Endothelial cell of umbilical vein (primary cell): ENCODE results near the gene C12orf60. TPM values are rescaled to one million over a fixed set of nuclear protein-coding genes. Genes with fewer than 3 reads are reported as not detected.

Experiments used
- BruUV-seq: library from RNA; stranded (reverse); fragments of 400-500 nt; replicated peaks from 2 replicates; lab custom pipeline; 2021; lab: Mats Ljungman, UMichigan
- CTCF ChIA-PET: fragments of 300-600, 350-600 bp; sonication (Branson Sonifier 250); formaldehyde crosslinking; loops from one replicate; lab custom pipeline; 2021; ENCODE audit warnings: antibody characterized with exemption, inconsistent platforms; lab: Charles Lee
- POLR2A ChIA-PET: fragments of 300-600, 350-600 bp; sonication (Branson Sonifier 250); formaldehyde crosslinking; loops from one replicate; lab custom pipeline; 2021; ENCODE audit warnings: antibody characterized with exemption, inconsistent platforms; lab: Charles Lee
- DNase-seq: peaks from one replicate; pipeline ENCODE4 v3.0.0-alpha.2; 2011; ENCODE audit warnings: low read depth, low spot score
- FAIRE-seq: peaks from 2 replicates; lab custom pipeline; 2011; peaks lifted over from hg19 to GRCh38; lab: Jason Lieb, UNC
- H2AFZ ChIP-seq: 2 replicates; pipeline ENCODE4 v1.6.0; 2012; ENCODE audit warnings: low read depth, low read length, control low read depth, inconsistent platforms
- H3K27ac ChIP-seq: 2 replicates; pipeline ENCODE4 v1.5.1; 2011; ENCODE audit warnings: low read depth, mild to moderate bottlenecking, control low read depth, low read length, moderate library complexity; ENCODE audit not compliant: insufficient read depth
- H3K27me3 ChIP-seq, 2 experiments: 2 replicates each; pipeline versions ENCODE4 v1.6.0 to v1.6.1; 2011; ENCODE audit warnings: low read length in 2 of 2, mixed read lengths in 1 of 2; ENCODE audit not compliant: control insufficient read depth in 2 of 2, insufficient read depth in 2 of 2
- H3K36me3 ChIP-seq, 2 experiments: 2 replicates in 1 of 2; 3 replicates in 1 of 2; pipeline ENCODE4 v1.5.1; 2011; ENCODE audit warnings: low read length in 2 of 2, mild to moderate bottlenecking in 1 of 2, moderate library complexity in 1 of 2; ENCODE audit not compliant: control insufficient read depth in 2 of 2, insufficient read depth in 2 of 2; ENCODE audit errors: extremely low read depth in 1 of 2
- H3K4me1 ChIP-seq: 3 replicates; pipeline ENCODE4 v1.5.1; 2011; ENCODE audit warnings: mild to moderate bottlenecking, low read length; ENCODE audit not compliant: control insufficient read depth, insufficient read depth; ENCODE audit errors: extremely low read depth
- H3K4me2 ChIP-seq: 2 replicates; pipeline ENCODE4 v1.6.1; 2011; ENCODE audit warnings: low read length, control low read depth, mixed read lengths; ENCODE audit not compliant: insufficient read depth
- H3K4me3 ChIP-seq, 3 experiments: fragments of 200-600 bp in 1 of 3; sonication (generic), shearing (Covaris generic) in 1 of 3; replicated peaks in 1 of 3; 2 replicates each; pipeline ENCODE4 v1.5.1; 2011 to 2016; ENCODE audit warnings: control low read depth in 3 of 3, low read length in 3 of 3, mild to moderate bottlenecking in 2 of 3, inconsistent platforms in 1 of 3, low read depth in 1 of 3, moderate library complexity in 1 of 3; ENCODE audit not compliant: insufficient read depth in 1 of 3
- H3K79me2 ChIP-seq: 2 replicates; pipeline ENCODE4 v1.6.0; 2012; ENCODE audit warnings: low read length, inconsistent platforms; ENCODE audit not compliant: control insufficient read depth, insufficient read depth
- H3K9ac ChIP-seq: replicated peaks from 2 replicates; pipeline ENCODE3; 2011; ENCODE audit warnings: low read length, control low read depth; ENCODE audit not compliant: insufficient read depth; ENCODE audit errors: extremely low read depth
- H3K9me1 ChIP-seq: replicated peaks from 3 replicates; pipeline ENCODE4 v1.6.0; 2011; ENCODE audit warnings: mild to moderate bottlenecking, low read length; ENCODE audit not compliant: control insufficient read depth, insufficient read depth; ENCODE audit errors: extremely low read depth
- H3K9me3 ChIP-seq: replicated peaks from 2 replicates; pipeline ENCODE4 v1.5.1; 2012; ENCODE audit warnings: low read length, inconsistent platforms; ENCODE audit not compliant: control insufficient read depth, insufficient read depth
- H4K20me1 ChIP-seq: replicated peaks from 2 replicates; pipeline ENCODE3; 2011; ENCODE audit warnings: mild to moderate bottlenecking, low read length; ENCODE audit not compliant: control insufficient read depth, insufficient read depth; ENCODE audit errors: extremely low read depth
- CTCF ChIP-seq, 2 donors: IDR thresholded peaks; 1 replicate in 1 of 2; 2 replicates in 1 of 2; pipeline ENCODE4 v1.5.1; 2011; ENCODE audit warnings: low read length in 2 of 2, mild to moderate bottlenecking in 2 of 2, moderate library complexity in 2 of 2, control low read depth in 1 of 2, inconsistent platforms in 1 of 2, low read depth in 1 of 2; ENCODE audit not compliant: insufficient read depth in 1 of 2; ENCODE audit errors: extremely low read depth in 1 of 2
- EZH2 ChIP-seq: IDR thresholded peaks from 2 replicates; pipeline ENCODE4 v1.6.1; 2012; ENCODE audit warnings: borderline replicate concordance, low read depth, mild to moderate bottlenecking, moderate library complexity, low read length, inconsistent platforms; ENCODE audit not compliant: severe bottlenecking
- FOS ChIP-seq: IDR thresholded peaks from 2 replicates; pipeline ENCODE4 v1.6.1; 2011; ENCODE audit warnings: mild to moderate bottlenecking, low read length, moderate library complexity, borderline replicate concordance; ENCODE audit not compliant: insufficient read depth
- GATA2 ChIP-seq: IDR thresholded peaks from 2 replicates; pipeline ENCODE4 v1.7.0; 2011; ENCODE audit warnings: low read depth, mild to moderate bottlenecking, moderate library complexity, mixed read lengths, low read length; ENCODE audit not compliant: insufficient read length, insufficient read depth
- JUN ChIP-seq: IDR thresholded peaks from 2 replicates; pipeline ENCODE4 v1.6.1; 2011; ENCODE audit warnings: borderline replicate concordance, low read depth; ENCODE audit not compliant: insufficient read length, insufficient read depth
- MAX ChIP-seq: IDR thresholded peaks from 2 replicates; pipeline ENCODE4 v1.6.1; 2011; ENCODE audit not compliant: insufficient read depth, insufficient read length
- MYC ChIP-seq: IDR thresholded peaks from one replicate; pipeline ENCODE4 v1.6.1; 2011; ENCODE audit warnings: mild to moderate bottlenecking, low read depth, low read length
- POLR2A ChIP-seq: IDR thresholded peaks from 2 replicates; pipeline ENCODE4 v1.6.1; 2012; ENCODE audit warnings: low read depth, mild to moderate bottlenecking, control low read depth, low read length
- POLR2AphosphoS5 ChIP-seq: IDR thresholded peaks from 2 replicates; pipeline ENCODE4 v1.6.1; 2012; ENCODE audit warnings: low read depth, mild to moderate bottlenecking, control low read depth, low read length, moderate library complexity; ENCODE audit not compliant: insufficient read depth
- dilution Hi-C: fragments of 300-500 bp; cut with MboI; formaldehyde crosslinking; loops from one replicate; pipeline ENCODE4 v1.15.0; 2019; ENCODE audit warnings: low sequenced_read_pairs; ENCODE audit not compliant: extremely low pct_ligation_motif_present
- intact Hi-C: fragments of 100-400 bp; cut with micrococcal nuclease; formaldehyde crosslinking; loops from one replicate; pipeline ENCODE4 v1.10.0; 2022
- polyA plus RNA-seq, 4 experiments: library from polyadenylated mRNA; depleted of rRNA in 3 of 4; stranded (reverse) in 3 of 4; unstranded in 1 of 4; fragments of >200 nt; gene quantifications; 2 replicates each; pipeline versions ENCODE4 v1.2.1 to v1.2.3, GENCODE V29; 2011 to 2012; ENCODE audit warnings: missing spikeins in 1 of 4
- total RNA-seq: library from RNA; stranded (reverse); gene quantifications from 2 replicates; pipeline ENCODE4 v1.2.3, GENCODE V29; 2021

Gene C12orf60
- total and polyA plus RNA-seq, 2 donors (not counting 3 experiments of a cell fraction or from before 2014, with no cell fraction given): 0.52 to 1.3 TPM

GRCh38 chr12:14770496-14771461, 32.7 kb upstream of the C12orf60 start:
- BruUV-seq: TSS peak; percentile 90
- ChIA-PET POLR2A (interaction anchor here (0.7 to 2.0 kb wide), 5 partner anchors 8 to 33 kb away, joined by 3 to 12 read pairs (median 3); partner anchors contain the start of genes C12orf60 and WBP11), CTCF (interaction anchor here (0.8 to 3.3 kb wide), 10 partner anchors 14 to 532 kb away, joined by 3 to 22 read pairs (median 8); partner anchors contain the start of genes C12orf60, RERG and WBP11)
- FAIRE-seq: peak; percentile 95
- H3K36me3 ChIP-seq: no peaks in the 10 kb centered on the region
- intact Hi-C loops (loop anchor here (1.0 to 5.0 kb wide), 8 partner anchors 75 to 1112 kb away; partner anchors contain the start of genes ATF7IP, MGP, RERG and STRAP), dilution Hi-C loops (no loop called here)
- peak overlapping the region; percentile 22 to 82 (median 70) for H3K4me3 ChIP-seq
- peaks cover 10% of the 10 kb centered on the region for H3K4me1 ChIP-seq
- TF ChIP-seq POLR2A: peak; percentile 98
- no peak for TF ChIP-seq EZH2
- TF ChIP-seq GATA2: no peak
- TF ChIP-seq MYC: no peak
- TF ChIP-seq FOS: no peak
- TF ChIP-seq JUN: no peak
- no peak for TF ChIP-seq MAX
- peak; percentile 99 for TF ChIP-seq POLR2AphosphoS5
- TF ChIP-seq CTCF (IDR thresholded peaks at IDR 0.05; ENCODE audit: extremely low read depth in 1 of 2, insufficient read depth in 1 of 2, low read depth in 1 of 2, low read length in 2 of 2): no peak
- H3K27me3 ChIP-seq: no peaks in the 10 kb centered on the region
- peaks cover 14% of the 10 kb centered on the region for H3K79me2 ChIP-seq
- peak overlapping the region; percentile 59 for H3K4me2 ChIP-seq
- no peaks in the 10 kb centered on the region for H4K20me1 ChIP-seq
- H3K27ac ChIP-seq: peak overlapping the region; percentile 91
- H3K9me3 ChIP-seq: no peaks in the 10 kb centered on the region
- no peaks in the 10 kb centered on the region for H3K9me1 ChIP-seq
- peak overlapping the region; percentile 73 for H3K9ac ChIP-seq
- DNase-seq: peak; percentile 97
- H2AFZ ChIP-seq: peak overlapping the region; percentile 0
